HG03060 (cell line): ENCODE results near the gene U2AF2.

ENCODE experiments used
- ATAC-seq: cut with Tn5 transposase; IDR thresholded peaks from one replicate; pipeline ENCODE4 v1.9.1; 2021; ENCODE audit warnings: low read depth, moderate number of reproducible peaks; ENCODE audit not compliant: unreplicated experiment

U2AF2 gene

DNA sequence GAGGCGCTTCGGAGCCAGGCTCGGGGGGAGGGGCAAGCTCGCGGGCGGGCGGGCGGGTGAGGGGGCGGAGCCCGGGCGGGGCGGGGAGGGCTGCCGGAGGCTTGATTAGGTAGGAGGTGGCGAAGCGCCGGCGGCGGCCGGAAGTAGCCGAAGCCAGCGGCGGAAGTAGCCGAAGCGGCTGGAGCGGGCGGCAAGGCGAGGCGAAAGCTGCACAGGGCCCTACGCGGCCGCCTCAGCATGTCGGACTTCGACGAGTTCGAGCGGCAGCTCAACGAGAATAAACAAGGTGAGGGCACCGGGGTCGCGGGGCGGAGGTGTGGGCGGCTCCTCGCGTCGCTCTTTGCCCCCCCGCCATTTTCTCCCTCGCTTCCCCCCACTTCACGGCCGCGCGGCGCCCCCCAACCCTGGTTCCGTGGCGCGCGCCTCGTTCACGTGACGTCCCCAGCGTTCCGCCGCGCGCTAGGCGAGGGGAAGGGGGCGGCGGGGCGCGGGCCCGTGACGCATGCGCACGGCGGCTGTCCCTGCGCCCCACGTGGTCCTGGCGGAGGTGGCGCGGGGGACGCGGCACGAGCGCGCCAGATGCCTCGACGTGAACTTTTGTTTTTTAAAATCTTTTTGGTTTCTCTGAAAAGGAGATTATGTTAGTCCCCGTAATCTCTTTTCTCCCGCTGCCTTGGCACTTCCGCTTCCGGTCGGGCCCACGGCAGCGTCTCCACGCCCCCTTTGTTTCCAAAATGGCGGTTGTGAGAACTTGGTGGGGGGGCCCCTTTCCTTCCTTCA, at the start of gene U2AF2:
TSS of gene U2AF2 (plus strand) at position 168 of the 780 bp plus-strand sequence. CDS start at position 238, 70 bp downstream.
- peak; percentile 16 for ATAC-seq

DNA sequence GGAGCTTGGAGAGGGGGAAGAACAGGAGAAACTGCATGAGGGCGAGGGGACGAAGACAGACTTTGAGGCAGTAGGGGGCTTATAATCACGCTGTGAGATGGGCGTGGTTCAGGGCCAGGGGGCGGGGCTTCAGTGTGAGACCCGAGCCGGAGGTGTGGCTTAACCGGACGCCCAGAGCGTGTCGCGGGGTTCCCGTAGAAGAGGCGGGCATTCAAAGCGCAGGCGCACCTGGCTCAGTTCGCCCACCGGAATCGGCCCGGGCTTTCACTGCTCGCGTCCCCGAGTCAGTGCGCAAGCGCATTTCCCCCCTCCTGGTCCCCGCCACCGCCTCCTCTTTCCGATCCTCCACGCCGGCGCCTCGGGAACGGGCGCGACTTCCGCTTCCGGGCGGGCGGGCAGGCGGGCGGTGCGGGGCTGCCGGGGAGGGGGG, 49.6 kb upstream of the U2AF2 start:
- ATAC-seq, result peak; percentile 42

DNA sequence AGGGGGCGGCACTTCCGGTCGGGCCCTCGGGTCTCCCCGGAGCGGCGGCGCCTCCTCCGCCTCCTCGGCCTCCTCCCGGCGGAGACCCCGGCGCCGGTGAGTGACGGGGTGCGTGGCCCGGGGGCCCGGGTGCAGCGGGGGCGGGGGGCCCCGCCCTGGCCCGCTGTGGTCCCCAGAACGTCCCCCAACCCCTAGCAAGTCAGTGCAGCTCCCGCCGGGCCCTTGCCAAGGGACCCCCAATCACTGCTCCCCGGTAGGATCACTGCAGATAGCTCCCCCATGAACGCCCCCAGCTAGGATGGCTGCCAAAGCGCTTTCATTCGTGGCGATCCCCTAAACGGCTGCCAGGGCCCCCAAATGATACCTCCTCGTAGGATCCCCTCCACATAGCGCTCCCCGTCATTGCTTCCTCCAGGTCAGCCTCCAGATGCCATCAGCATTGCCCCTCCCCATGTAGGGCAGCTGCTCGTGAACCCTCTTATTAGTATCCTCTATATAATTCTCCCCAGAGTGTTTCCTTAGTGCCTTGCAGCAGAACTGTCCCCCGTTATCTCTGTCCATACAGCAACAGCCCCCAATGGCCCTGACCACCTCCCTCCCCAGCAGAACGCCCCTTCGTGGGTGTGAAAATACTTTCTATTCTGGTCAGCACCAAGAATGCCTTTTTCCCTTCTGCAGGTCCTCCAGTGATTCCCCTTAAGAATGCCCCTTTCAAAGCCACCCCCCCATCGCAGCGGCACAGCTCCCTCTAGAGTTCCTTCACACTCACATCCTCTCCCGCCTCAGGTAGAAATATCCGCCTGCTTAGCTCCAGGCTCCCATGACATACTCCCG, 49.0 kb upstream of the U2AF2 start, which contains the start of gene ZNF865:
TSS of gene ZNF865 (plus strand) at position 11 of the 834 bp plus-strand sequence. CDS start 7,972 bp downstream, outside the sequence.
- ATAC-seq, result no peak

DNA sequence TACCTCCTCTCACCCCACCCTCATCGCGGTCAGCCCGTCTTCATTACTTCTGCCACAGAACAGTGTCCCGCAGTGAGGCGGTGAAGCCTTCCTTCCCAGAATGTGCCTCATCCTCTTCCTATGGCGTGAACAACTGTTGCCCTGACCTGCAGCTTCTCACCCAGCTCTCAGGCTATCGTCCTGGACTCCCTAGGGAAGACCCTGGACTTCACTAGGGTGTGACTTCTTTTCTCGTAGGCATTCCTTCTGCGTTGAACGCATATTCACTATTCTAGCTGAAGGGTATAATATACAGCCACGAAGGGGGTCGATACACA, 48.4 kb upstream of the U2AF2 start:
- no peak for ATAC-seq

DNA sequence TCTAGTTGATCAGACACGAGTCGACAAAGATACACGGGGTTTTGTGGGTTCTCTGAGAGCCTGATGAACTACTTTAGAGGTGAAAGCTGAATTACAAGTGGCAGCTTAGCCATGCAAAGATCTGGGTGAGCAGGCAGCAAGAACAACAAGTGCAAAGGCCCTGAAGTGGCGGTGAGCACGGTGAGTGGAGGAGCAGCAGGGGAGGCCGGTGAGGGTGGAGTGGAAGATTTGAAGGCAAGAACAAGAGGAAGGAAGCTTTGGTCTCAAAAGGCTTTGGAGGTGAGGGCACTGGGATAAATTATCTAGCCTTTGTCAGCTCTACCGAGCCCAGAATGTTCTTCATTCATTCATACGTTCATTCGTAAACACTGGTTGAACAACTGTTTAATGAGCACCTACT, 48.0 kb upstream of the U2AF2 start:
- ATAC-seq, result no peak

DNA sequence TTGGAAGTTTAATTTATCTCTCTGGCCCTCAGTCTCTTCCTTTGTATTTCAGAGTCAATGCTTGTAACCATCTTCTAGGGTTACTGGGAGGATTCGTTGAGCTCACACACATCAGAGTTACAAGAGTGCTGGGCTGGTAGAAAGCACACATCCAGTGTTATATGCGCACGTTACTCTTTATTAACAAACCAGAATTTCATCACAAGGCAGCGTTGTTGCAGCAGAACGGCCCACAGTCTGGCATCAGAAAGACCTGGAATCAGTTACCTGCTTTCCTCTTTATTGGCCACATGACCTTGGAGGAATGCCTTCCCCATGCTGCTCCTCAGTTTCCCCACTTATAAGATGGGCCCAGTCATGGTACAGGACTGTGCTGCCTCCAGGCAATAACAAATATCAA, 45.5 kb upstream of the U2AF2 start:
- no peak for ATAC-seq

DNA sequence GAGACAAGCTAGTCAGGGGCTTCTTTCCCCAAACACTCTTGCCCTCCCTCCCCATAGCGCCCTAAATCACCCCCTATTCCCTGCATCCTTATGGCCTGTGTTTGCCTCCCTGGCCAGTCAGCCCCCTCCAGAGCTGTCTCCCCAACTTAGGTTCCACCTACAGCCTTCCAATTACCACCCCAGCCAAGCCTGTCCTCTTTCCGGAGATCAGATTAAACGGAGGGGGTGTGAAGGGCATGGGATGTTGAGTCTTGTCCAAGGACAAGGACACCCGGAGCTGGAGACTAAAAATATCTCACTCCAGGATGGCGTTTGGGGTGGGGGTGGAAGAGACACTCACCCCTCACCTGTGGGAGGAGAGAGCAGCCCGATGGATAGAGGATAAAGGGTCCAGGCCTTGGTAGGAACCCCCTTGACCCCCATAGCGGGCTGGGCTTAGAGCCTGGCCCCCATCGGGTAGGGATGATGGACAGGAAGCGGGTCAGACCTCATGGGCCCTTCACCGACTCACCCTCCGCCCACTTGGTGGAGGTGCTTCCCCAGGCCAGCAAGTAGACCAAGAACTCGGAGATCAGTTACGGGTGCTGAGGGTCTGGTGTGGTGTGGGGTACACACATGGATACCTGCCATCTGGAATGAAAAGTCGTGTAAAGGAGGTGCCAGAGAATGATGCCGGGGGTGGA, 43.4 kb upstream of the U2AF2 start:
- ATAC-seq, result no peak

DNA sequence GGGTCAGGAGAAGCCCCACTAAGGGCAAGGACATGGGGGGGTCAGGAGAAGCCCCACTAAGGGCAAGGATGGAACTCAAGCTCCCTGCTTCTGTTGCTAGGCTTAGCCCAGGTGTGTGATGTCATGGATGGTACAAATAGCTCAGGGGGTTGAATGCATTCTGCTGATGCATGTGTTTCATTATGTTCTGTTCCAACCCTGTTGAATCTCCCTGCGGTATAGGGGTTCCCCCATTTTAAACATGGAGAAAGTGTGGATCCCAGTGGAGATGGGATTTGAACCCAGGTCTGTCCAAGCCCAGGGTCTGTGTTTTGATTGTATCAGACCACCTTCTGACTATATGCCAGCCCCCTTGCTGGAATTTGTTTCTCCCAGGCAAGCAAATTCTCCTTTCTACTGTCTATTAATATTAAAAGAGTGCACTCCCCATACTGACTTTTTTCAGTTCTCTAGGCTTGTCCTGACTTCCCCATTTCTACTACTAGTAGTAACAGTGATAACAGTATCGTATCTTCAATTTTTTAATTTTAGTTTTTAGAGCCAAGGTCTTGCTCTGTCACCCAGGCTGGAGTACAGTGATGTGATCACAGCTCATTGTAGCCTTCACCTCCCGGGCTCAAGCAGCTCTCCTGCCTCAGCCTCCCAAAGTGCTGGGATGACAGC, 42.7 kb upstream of the U2AF2 start:
- no peak for ATAC-seq

DNA sequence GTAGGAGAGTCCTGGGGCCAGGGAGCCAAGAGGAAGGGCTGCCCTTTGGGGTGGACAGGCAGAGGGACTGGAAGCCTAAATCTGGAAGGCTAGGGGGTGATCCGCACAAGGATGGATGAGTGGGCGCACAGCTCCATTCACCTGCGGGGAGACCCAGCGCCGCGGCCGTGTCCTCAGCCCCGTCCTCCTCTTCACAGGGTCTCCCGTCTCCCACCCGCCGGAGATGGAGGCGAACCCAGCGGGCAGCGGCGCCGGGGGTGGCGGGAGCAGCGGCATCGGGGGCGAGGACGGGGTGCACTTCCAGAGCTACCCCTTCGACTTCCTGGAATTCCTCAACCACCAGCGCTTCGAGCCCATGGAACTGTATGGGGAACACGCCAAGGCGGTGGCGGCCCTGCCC, 41.4 kb upstream of the U2AF2 start:
- no peak for ATAC-seq

DNA sequence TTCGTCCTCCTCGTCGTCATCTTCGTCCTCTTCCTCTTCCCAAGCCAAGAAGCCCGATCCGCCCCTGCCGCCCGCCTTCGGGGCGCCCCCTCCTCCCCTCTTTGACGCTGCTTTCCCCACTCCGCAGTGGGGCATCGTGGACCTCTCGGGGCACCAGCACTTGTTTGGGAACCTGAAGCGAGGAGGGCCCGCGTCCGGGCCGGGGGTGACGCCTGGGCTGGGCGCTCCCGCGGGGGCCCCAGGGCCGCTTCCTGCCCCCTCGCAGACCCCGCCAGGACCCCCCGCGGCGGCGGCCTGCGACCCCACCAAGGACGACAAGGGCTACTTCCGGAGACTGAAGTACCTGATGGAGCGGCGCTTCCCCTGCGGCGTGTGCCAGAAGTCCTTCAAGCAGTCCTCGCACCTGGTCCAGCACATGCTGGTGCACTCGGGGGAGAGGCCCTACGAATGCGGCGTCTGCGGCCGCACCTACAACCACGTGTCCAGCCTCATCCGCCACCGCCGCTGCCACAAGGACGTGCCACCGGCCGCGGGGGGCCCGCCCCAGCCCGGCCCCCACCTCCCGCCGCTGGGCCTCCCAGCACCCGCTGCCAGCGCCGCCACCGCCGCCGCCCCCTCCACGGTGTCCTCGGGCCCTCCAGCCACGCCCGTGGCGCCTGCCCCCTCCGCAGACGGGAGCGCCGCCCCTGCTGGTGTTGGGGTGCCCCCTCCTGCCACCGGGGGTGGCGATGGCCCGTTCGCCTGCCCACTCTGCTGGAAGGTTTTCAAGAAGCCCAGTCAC, 40.7 kb upstream of the U2AF2 start:
- no peak for ATAC-seq

DNA sequence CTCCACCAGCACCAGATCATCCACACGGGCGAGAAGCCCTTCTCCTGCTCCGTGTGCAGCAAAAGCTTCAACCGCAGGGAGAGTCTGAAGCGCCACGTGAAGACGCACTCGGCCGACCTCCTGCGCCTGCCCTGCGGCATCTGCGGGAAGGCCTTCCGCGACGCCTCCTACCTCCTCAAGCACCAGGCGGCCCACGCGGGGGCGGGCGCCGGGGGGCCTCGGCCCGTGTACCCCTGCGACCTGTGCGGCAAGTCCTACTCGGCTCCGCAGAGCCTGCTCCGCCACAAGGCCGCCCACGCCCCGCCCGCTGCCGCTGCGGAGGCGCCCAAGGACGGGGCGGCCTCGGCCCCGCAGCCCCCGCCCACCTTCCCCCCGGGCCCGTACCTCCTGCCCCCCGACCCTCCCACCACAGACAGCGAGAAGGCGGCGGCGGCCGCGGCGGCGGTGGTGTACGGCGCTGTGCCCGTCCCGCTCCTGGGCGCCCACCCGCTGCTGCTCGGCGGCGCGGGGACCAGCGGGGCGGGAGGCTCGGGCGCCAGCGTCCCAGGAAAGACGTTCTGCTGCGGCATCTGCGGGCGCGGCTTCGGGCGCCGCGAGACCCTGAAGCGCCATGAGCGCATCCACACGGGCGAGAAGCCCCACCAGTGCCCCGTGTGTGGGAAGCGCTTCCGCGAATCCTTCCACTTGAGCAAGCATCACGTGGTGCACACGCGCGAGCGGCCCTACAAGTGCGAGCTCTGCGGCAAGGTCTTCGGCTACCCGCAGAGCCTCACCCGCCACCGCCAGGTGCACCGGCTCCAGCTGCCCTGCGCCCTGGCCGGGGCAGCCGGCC, 39.9 kb upstream of the U2AF2 start:
- no peak for ATAC-seq

DNA sequence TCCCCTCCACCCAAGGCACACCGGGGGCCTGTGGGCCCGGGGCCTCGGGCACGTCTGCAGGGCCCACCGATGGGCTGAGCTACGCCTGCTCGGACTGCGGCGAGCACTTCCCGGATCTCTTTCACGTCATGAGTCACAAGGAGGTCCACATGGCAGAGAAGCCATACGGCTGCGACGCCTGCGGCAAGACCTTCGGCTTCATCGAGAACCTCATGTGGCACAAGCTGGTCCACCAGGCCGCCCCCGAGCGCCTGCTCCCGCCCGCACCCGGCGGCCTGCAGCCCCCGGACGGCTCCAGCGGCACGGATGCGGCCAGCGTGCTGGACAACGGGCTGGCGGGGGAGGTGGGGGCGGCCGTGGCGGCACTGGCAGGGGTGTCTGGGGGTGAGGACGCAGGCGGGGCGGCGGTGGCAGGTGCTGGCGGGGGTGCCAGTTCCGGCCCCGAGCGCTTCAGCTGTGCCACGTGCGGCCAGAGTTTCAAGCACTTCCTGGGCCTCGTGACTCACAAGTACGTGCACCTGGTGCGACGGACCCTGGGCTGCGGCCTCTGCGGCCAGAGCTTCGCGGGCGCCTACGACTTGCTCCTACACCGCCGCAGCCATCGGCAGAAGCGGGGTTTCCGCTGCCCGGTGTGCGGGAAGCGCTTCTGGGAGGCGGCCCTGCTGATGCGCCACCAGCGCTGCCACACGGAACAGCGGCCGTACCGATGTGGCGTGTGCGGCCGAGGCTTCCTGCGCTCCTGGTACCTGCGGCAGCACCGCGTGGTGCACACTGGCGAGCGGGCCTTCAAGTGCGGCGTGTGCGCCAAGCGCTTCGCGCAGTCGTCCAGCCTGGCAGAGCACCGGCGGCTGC, 39.1 kb upstream of the U2AF2 start:
- no peak for ATAC-seq

DNA sequence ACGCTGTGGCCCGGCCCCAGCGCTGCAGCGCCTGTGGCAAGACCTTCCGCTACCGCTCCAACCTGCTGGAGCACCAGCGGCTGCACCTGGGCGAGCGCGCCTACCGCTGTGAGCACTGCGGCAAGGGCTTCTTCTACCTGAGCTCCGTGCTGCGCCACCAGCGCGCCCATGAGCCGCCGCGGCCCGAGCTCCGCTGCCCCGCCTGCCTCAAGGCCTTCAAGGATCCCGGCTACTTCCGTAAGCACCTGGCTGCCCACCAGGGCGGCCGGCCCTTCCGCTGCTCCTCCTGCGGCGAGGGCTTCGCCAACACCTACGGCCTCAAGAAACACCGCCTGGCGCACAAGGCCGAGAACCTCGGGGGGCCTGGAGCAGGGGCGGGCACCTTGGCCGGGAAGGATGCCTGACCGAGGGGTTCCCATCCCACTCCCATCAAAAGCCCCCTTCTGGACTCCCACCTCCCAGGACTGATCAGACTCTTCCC, 38.4 kb upstream of the U2AF2 start:
- no peak for ATAC-seq

DNA sequence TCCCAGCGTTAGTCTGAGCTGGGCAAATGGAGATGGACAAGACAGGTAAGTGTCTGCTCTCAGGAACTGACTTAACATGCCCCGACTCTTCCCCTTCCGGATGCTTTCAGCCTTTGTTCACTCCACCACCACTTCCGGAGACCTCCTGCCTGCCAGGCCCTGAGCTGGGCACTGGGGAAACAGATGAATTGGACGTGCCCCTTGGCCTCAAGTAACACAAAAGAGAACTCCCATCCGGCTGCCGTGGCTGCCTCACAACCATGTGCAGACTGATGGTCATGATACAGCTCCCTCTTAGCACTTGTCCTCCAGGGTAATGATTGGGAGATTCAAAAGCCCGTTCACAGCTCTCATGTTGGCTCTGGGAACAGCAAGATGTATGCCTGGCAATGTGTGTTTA, 37.4 kb upstream of the U2AF2 start:
- ATAC-seq, result no peak

DNA sequence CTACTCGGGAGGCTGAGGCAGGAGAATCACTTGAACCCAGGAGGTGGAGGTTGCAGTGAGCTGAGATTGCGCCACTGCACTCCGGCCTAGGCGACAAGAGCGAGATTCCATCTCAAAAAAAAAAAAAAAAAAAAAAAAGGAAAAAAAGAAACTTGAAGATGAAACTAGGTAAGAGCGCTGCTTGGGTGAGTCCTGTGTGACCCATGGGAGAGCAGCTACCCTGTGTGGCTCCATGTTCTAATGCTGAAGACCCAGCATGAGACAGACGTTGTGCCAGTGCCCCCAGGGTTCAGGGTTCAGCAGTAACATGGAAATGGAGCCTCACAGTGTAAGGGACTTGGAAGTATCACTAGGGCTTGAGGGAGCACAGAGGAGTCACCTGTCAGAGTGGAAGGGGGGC, 36.4 kb upstream of the U2AF2 start:
- ATAC-seq, result no peak

DNA sequence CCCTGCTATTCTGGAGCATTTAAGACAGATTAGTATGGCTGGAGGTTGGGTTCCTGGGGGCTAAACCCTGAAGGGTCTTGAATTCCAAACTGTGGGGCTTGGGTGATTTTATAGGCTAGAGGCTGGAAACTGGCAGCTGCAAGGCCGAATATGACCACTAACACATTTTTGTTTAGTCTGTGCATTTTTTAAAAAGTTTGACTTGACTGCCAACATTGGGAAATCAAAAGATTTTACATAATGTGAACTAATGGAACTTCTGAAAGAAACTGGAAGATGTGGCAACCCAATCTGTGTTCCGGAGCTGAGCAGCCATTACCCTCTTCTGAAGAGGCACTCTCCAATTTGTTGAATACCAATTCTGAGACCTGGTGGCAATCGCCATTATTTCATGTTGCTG, 35.5 kb upstream of the U2AF2 start:
- no peak for ATAC-seq

DNA sequence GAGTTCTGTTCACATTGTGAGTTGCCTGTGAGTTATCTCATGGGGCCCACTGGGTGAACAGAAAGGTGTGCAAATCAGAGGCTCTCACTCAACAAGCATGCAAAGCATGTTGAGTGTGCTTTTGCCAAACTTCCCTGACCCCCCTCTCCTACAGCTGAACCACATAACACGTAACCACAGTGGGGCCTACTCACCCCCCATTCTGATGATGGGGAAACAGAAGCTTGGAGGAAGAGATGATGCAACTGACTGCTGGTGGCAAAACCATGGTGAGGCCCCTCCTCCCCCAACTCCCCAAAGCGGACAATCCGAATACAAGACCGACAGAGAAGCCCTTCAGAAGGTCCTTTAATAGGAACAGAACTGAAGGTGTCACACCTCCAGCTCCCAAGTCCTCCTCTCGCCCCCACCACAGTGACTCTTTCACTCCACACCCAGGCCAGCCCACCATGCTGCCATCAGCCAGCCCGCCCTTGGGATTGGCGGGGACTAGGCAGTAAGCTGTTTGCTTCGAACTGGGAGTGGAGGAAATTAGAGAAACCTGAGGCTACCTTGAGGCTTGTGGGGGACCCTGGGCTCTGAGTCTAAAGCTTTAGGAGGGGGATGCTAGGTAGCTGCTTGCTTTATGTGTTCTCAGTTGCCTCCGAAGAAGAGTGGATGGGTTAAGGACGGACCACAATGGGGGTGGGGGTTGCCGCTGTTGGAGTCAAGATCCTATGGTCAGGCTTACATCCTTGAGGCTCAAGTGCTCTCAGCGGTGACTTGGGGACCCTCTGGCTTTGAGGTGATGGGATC, 34.2 kb upstream of the U2AF2 start:
- ATAC-seq, result no peak
